Vagina (tissue), 2 donors: ENCODE results near the gene TIMM44.

Source experiments
- POLR2A ChIP-seq, 2 donors: fragments of 450-650 bp; IDR thresholded peaks; one replicate each; pipeline ENCODE4 v1.6.1; 2017; ENCODE audit warnings: antibody characterized with exemption in 2 of 2, mild to moderate bottlenecking in 2 of 2, moderate library complexity in 2 of 2
- POLR2AphosphoS5 ChIP-seq, 2 donors: sonication (generic); formaldehyde crosslinking; IDR thresholded peaks; one replicate each; pipeline ENCODE4 v1.9.0; 2017; ENCODE audit warnings: antibody characterized with exemption in 2 of 2, mild to moderate bottlenecking in 2 of 2, low read depth in 1 of 2; ENCODE audit not compliant: insufficient read depth in 1 of 2
- TF ChIP-seq, protein P1 (sequence below), 3 experiments: fragments of 450-650 bp in 2 of 3; fragments of 200-600 bp in 1 of 3; sonication (generic) in 1 of 3; IDR thresholded peaks; one replicate each; pipeline ENCODE4 v1.5.1; 2017 to 2019; ENCODE audit warnings: antibody characterized with exemption in 3 of 3, mild to moderate bottlenecking in 2 of 3, moderate library complexity in 2 of 3

GRCh38 chr19:7969555-7969939 is 26.1 kb upstream of the TIMM44 start:
- TF ChIP-seq, protein P1, sequence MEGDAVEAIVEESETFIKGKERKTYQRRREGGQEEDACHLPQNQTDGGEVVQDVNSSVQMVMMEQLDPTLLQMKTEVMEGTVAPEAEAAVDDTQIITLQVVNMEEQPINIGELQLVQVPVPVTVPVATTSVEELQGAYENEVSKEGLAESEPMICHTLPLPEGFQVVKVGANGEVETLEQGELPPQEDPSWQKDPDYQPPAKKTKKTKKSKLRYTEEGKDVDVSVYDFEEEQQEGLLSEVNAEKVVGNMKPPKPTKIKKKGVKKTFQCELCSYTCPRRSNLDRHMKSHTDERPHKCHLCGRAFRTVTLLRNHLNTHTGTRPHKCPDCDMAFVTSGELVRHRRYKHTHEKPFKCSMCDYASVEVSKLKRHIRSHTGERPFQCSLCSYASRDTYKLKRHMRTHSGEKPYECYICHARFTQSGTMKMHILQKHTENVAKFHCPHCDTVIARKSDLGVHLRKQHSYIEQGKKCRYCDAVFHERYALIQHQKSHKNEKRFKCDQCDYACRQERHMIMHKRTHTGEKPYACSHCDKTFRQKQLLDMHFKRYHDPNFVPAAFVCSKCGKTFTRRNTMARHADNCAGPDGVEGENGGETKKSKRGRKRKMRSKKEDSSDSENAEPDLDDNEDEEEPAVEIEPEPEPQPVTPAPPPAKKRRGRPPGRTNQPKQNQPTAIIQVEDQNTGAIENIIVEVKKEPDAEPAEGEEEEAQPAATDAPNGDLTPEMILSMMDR (IDR thresholded peaks at IDR 0.05), result no peak
- TF ChIP-seq POLR2A (IDR thresholded peaks at IDR 0.05) (no peak), POLR2AphosphoS5 (IDR thresholded peaks at IDR 0.05; ENCODE audit: insufficient read depth in 1 of 2, low read depth in 1 of 2) (no peak)
